GM18508 (cell line): Measurements from ENCODE around the gene MPPED2.

Experiments
- ATAC-seq: cut with Tn5 transposase; IDR thresholded peaks from one replicate; pipeline ENCODE4 v1.9.1; 2021; ENCODE audit warnings: moderate number of reproducible peaks; ENCODE audit not compliant: insufficient read depth, unreplicated experiment

Gene MPPED2

DNA sequence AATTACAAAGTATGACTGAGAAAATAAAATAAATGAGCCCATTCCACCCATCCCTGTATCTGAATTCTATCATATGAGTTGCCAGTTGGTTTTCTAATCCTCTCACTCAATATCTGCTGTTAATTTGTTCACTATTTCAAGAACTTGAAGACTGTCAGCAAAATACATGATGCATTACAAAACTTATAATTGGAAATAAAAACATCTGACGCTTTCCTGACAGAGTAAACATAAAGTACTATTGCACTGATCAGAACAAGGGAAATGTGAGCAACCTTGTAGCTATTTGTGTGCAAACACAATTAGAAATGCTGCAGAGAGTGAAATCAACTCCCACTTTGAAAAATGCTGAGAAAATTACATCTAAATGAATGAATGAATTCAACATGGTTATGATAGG is 97.1 kb downstream of the MPPED2 start:
- ATAC-seq, result no peak

DNA sequence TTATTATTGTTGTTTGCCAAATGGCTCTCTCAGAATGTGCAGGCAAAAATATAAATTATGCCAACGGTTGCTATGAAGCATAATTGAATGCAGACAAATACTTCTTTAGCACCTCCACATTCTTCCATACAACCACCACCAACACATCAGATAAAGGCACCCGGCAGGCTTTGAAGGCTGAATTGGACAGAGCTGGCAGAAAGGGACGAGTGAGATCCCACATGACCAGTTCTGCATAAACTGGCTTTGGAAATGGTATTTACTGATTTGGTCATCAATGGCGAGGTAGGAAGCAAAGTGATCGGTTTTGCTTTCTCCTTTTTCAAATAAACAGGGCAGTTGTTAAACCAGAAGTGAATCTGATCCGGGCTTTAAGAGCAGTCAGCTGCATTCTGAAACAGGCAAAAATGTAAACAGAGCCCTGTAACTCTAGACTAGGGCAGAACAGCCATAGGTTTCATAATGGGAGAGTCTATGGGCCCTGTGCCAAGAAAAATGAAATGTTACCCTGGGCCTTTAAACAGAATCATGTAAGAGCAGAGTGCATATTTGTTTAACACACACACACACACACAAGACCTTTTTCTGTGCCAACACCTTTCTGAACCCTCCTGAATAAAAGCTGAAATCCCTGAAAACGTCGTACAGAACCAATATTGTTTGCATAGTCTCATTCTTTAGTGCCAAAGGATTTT is 97.7 kb downstream of the MPPED2 start:
- ATAC-seq, result no peak

DNA sequence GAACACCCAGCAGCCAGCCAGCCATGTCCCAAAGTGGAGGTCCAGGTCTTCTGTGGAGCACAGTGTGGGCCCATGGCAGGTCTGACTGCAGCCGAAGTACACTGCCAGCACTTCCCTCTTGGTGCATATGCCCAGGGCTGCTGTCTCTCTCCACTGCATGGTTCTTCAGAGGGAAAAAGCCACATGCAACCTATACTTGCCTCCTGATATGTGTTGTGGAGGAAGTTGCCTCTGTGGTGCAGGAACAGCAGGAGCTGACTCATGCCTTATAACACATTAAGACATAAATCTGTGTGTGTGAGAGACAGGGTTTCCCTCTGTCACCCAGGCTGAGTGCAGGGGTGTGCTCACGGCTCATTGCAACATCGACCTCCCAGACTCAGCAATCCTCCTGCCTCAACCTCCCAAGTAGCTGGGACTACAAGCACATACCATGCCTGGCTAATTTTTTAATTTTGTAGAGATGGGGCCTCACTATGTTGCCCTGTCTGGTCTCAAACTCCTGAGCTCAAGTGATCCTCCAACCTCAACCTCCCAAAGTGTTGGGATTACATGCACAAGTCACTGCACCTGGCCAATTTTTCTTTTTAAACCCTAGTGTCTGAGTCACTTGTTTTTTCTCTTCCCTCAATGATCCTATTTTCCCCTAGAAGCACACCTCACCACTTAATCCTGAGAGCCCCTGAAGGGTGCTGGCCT is 98.8 kb downstream of the MPPED2 start:
- no peak for ATAC-seq

DNA sequence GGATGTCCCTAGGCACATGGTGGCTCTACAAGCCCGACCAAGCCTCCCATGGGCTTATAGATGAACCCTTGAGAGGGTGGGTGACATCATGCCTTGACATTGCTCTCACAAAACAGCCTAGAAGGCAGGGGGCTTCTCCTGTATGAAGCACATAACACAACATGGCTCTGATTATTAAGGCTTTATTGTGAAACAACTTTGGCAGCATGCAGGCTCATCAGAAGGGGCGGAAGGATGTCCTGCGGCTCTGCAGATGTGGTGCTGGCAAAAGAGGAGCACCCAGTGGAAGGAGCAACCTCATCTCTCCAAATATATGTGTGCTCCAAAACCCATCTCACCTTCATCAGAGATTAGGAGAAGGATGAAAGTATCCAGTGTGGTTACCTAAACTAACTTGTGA is 100.4 kb downstream of the MPPED2 start:
- ATAC-seq, result no peak

DNA sequence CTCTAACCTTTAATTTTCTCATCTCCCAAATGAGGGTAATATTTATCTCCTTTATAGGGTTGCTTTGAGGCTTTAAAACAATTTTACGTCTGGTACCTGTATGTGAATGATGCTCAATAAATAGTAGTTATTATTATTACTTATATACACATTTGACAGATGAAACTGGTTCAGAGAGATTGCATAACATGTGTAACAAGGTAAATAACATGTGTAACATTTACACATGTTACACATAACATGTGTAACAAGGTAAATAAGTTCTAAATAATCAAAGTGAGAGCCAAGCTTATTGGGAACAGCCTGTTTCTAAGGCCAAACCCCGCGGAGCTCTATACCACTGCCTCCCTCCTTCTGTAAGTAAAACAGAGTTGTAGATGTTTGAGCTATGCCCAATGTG is 100.9 kb downstream of the MPPED2 start:
- ATAC-seq, result no peak

DNA sequence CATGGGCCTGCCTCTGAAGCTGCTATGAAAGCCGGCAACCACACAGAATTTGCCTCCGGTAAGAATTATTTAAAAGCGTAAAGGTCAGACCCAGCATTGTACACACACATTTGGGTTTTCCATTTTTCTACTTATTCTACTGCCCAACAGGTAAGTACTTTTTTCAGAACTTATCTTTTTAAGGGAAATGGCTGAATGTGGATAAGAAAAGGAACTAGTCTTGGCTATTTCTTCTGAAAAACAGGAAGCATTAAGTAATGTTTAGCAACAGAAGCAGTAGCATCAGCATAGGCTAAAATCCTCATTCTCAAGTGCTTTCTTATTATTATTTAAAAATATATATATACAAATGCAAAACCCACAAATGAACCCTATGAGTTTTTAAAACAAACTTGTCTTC is 103.1 kb downstream of the MPPED2 start:
- ATAC-seq, result no peak

DNA sequence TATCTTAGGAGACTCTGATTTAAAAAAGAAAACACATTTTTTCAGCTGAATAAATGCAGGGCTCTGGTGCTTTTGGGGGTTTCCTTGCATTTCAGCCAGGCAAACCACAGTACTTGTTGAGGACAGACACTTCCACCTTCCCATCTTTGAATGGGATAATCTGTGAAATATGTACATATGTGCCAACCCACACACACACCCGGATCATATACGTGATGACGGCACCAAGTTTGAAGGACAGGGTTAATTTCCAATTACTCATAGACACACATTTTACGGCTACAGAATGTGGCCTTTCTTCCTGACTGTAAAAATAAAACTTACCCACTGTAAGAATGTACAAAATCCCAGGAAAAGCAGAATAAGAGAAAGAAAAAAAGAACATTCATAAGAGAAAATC is 104.4 kb downstream of the MPPED2 start:
- no peak for ATAC-seq

DNA sequence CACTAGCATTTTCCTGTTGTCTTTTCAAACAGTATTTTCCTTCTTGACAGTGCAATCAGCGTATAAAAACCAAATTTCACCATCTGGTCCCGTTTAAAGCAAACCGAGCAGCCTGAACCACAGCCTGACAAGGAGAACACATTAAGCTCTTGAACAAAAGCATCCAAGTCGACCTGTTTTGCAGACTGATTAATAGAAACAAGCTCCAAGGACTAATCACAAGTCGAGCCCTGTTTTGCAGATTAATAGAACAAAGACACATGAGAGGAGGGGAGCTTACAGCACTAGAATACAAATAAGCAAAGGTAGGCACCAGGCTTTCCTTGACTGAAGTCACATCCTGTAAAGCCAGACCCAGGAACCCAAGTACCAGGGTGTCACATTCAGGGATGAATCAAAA is 104.8 kb downstream of the MPPED2 start:
- no peak for ATAC-seq

DNA sequence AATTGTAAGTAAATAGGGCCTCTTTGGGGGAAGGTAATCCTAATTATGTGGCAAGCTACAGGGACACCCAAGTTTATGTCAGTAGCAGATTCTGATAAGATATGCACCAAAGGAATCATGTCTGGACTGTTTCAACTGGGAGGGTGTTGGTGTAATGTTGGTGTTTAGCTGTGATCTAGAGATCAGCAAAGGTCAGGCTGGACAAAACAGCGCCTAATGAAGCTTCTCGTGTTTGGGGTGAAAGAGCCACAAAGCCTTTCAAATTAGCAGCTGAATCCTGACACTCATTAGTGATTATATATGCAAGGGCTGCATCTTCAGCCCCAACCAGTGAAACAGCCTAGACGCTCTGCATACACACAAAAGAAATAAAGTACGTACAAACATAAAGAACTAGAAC is 106.3 kb downstream of the MPPED2 start:
- ATAC-seq, result no peak

DNA sequence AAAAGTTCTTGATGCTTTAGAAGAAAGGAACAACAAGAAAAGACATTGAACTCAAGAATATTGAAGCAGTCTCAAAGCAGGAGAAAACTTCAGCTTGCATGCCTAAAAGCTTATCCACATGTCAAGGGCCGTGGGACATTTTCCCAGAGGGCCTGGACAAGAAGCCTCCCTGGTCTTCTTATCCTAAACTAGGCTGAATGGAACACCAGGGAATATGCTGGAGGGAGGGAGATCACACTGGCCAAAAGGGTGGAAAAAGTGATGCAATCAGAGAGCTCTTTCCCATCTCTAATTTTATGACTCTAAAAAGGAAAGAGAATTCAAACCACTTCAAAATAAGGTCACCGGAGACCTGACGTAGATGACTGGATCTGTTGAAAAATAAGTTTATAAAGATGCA is 107.2 kb downstream of the MPPED2 start:
- no peak for ATAC-seq

DNA sequence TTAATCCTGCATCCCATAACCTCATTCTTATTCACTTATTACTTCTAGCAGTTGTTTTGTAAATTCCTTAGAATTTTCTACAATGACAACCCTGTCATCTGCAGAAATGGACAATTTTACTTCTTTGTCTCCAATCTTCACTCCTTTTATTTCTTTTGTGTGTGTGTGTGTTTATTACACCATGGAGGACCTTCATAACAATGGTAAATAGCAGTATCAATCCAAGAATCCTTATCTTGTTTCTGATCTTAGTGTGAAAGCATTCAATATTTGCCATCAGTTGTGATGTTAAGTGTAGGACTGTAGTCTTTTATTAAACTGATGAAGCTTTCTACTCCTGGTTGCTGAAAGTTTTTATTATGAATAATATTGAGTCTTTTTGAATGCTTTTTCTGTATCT is 109.1 kb downstream of the MPPED2 start:
- no peak for ATAC-seq

DNA sequence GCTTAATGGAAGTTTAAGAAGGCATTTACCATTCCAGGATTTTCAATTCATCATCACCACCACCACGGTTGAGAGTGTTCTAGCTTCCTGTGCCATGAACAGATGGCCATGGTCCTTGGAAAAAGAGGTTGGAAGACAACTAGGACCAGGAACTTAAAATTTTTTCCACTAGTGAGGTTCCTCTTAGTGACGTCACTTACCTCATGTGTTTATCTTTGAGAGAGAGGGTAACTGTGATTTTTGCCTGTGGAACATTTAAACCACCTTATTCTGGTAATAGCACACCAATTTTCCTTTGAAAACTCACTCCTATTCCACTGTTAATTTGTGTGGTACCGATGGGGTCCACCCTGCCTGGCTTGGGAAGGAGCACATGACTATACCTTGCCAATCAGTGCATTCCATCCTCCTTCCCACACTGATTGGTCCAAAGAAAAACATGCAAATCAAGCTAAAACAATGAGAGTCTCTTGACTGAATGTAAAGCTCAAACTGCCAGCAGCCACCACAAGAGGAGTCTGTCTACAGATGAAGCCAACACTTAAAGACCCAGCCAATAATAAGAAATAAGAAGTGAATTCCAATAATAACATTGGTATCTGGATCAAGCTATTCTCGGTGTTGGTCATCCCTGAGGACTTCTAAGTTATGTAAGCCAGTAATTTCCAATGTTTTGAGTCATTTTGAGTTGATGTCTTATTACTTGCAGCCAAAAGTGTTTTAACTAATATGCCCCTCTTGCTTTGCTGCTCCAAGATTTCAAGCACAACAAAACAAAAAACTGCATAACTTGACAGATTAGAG is 111.8 kb downstream of the MPPED2 start:
- no peak for ATAC-seq

DNA sequence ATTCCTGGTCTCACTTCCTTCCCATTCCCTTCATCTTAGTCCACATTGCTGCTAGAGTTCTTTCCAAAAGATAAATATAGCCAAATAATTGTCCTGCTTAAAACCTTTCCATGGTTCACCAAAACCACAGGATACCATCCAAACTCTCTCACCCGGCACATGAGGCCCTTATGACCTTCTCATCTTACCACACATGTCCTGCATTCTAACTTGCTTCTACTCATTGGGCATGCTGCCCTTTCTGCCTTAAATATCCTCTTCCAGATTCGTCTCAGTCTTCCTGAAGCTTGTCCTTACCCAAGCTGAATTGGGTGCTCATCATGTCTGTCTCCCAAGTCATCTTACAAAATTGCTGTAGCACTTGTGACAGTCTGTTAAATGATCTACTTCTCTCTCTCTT is 114.9 kb downstream of the MPPED2 start:
- no peak for ATAC-seq

DNA sequence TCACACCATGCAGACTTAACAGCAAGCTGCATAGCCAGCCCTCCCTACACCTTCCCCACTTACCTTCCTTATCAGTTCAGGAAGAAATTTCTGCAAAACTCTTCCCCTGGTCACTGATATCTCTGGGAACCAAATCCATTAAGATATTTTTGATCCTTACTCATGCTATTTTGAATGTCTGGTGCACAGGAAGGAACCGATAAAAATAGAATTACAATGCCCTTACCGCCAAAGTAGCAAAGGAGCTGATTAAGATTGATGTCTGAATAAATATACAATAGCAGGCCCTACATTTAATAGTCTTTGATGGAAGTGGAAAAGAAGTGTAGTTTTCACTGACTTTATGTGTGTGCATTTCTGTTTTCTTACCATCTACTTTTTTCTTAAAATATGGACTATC is 117.3 kb downstream of the MPPED2 start:
- ATAC-seq, result no peak

DNA sequence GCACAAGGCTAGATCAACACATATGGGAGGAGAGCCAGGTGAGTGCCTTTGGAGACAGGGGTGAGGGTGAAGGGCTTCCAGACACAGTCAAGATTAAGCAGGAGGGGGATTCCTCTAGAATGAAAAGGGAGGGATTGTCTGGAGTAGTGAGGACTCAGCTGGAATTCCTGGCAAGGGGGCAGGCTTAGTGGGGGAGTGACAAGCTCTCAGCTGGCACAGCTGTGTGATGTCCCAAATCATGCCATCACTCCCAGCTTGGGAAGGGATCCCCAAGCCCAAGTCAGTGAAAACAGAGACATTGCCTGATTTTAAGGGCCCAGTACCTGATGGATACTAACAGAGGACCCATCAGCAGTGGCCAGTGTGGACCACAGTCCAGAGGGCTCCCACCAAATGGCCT is 119.0 kb downstream of the MPPED2 start:
- ATAC-seq, result no peak

DNA sequence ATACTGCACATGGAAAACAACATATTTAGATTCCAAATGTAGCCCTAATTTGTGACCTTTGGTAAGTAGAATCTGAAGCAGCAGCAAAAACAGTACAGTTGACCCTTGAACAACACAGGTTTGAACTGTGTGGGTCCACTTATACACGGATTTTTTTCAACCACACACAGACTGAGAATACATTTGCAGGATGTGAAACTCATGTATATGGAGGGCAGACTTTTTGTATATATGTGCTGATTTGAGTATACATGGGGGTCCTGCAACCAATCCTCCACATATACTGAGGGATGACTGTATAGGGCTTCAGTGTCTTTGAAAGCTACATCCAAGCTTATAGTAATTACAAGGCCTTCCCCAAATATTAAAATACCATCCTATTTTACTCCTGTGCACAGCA is 120.5 kb downstream of the MPPED2 start:
- ATAC-seq, result no peak

DNA sequence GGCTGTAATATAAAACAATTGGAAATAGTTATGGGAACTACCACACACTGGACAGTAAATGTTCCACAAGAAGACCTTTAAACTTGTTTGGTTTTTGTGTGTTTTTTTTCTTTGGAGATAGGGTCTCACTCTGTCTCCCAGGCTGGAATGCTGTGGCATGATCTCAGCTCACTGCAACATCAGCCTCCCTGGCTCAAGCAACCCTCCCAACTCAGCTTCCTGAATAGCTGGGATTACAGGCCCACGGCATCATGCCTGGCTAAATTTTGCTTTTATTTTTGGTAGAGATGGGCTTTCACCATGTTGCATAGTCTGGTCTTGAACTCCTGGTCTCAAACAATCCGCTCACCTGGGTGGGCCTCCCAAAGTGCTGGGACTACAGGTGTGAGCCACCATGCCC is 121.0 kb downstream of the MPPED2 start:
- ATAC-seq, result no peak

DNA sequence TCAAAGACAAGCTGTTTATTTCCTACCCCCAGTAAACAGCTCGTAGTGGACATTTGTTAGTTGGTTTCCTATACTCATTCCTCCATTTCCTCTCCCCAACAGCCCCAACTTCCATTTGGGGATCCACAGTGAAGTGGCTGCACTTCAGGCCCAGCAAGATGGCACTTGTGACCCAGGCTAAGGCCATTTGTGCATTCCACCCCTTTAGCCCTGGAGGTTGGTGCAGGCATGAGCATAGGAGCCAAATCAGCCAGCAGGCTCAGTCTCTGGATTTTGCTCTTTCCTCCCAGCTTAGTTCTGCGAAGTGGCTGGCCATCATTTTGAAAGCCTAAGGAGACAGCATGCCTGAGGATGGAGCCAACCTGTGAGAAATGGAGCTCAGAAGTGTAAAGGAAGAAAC is 122.9 kb downstream of the MPPED2 start:
- no peak for ATAC-seq

DNA sequence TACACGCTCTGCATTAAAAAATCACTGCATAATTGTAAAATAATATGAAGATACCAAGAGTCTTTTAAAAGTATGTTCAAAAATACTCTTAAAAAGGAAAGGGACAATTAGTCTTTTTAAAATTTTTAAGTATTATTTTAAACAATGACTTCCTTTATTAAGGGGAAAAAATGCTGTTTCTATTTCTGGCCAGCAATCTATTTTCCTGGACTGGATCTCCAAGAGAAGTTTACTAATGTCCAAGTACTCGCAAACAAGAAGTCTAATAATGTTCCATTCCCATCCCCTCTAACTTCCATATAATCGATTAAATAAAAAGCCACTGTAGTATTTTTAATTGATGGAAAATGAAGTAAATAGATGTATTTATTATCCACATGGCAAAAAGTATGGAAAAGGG is 123.7 kb downstream of the MPPED2 start:
- ATAC-seq, result no peak

DNA sequence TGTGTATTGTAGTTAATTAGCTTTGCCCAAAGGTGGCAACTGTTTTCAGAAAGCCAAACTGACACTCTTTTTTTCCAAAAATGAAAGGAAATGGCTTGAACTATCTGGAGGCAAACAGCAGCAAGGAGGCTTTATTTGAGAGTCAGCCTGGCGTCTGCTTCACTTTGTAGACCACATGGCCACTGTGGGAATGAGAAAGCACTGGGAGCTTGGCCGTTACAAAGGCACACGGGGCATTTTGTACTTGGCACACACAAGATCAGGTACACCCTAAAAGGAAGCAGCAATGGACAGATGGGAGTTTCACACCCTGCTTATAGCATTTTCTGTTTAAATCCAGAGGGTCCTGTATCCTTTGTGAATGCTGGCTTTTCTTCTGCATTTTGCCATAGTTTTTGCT is 126.3 kb downstream of the MPPED2 start:
- ATAC-seq, result no peak

DNA sequence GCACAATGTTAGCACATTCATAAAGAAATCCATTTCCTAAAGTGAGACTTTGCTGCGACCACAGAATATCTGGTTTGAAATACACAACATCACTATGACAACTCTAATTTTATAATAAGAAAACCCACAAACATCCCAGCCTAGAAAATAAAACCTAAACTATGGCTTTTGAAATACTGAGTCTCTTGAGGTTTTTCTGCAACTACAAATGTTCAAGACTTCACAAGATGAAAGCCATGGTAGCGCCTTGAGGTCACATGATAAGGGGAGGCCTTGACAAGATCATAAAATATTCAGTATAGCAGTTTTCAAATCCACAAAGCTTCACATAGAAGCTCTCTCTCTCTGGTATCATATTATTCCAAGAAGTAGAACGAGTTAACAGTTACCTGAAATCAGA is 126.8 kb downstream of the MPPED2 start:
- no peak for ATAC-seq

DNA sequence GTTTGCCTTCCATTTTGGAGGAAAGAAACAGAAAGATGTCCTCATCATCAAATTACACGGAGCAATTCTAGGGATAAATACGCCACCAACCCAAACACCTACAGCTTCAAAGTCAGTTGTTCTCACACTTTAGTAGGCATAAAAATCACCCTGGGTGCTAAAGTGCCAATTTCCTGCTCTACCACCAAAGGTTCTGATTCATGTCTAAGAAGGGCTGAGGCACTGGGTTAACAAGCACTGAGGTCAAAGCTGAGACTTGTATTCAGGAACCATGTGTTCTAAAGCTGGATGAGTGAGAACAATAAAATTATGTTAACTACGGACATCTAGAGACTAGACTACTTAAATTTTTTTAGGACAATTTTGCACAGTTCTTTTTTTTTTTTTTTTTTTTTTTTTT is 127.6 kb downstream of the MPPED2 start:
- no peak for ATAC-seq
